SU-DHL-6 (cell line): ENCODE measurements around the gene DBN1.

Experiments used
- H2AFZ ChIP-seq: fragments of 200-600 bp; sonication (generic); 2 replicates; pipeline ENCODE4 v1.6.1; 2014; ENCODE audit warnings: low read depth, mild to moderate bottlenecking, moderate library complexity, mixed read lengths, antibody characterized with exemption, low read length; ENCODE audit not compliant: severe bottlenecking
- H3F3A ChIP-seq: fragments of 200-600 bp; shearing (Covaris generic); 2 replicates; pipeline ENCODE4 v1.6.0; 2016; ENCODE audit warnings: antibody characterized with exemption, mild to moderate bottlenecking; ENCODE audit not compliant: insufficient read depth
- H3K27ac ChIP-seq: fragments of 200-600 bp; sonication (generic); 2 replicates; pipeline ENCODE4 v1.5.1; 2016; ENCODE audit warnings: low read depth, mild to moderate bottlenecking, low read length, moderate library complexity, mixed read lengths
- H3K27me3 ChIP-seq: fragments of 200-600 bp; sonication (generic), shearing (Covaris generic); 2 replicates; pipeline ENCODE4 v1.6.0; 2014; ENCODE audit warnings: mild to moderate bottlenecking, low read length
- H3K36me3 ChIP-seq: fragments of 200-600 bp; sonication (generic); 2 replicates; pipeline ENCODE4 v1.6.1; 2014; ENCODE audit warnings: mild to moderate bottlenecking, low read length, mixed read lengths
- H3K4me2 ChIP-seq: fragments of 300-600, 200-600 bp; shearing (Covaris generic), sonication (generic); 2 replicates; pipeline ENCODE4 v1.6.0; 2014; ENCODE audit warnings: low read length, low read depth, mild to moderate bottlenecking; ENCODE audit not compliant: poor library complexity, severe bottlenecking
- H3K4me3 ChIP-seq: fragments of 200-600 bp; sonication (generic); 2 replicates; pipeline ENCODE4 v1.5.1; 2014; ENCODE audit warnings: antibody characterized with exemption, low read length, mild to moderate bottlenecking, mixed read lengths; ENCODE audit not compliant: insufficient read depth, poor library complexity, severe bottlenecking
- H3K79me2 ChIP-seq: fragments of 200-600 bp; sonication (generic); 2 replicates; pipeline ENCODE4 v1.6.1; 2014; ENCODE audit warnings: mild to moderate bottlenecking, low read length, moderate library complexity; ENCODE audit not compliant: insufficient read depth
- H3K9ac ChIP-seq: fragments of 200-600 bp; sonication (generic); 2 replicates; pipeline ENCODE4 v1.7.0; 2014; ENCODE audit warnings: mild to moderate bottlenecking, low read length
- H3K9me2 ChIP-seq: fragments of 200-600 bp; sonication (generic); replicated peaks from 2 replicates; pipeline ENCODE4 v1.6.1; 2014; ENCODE audit warnings: low read length; ENCODE audit not compliant: insufficient read depth
- H3K9me3 ChIP-seq: fragments of 200-600 bp; sonication (generic); 2 replicates; pipeline ENCODE4 v1.6.1; 2014; ENCODE audit warnings: low read length, mixed read lengths; ENCODE audit not compliant: insufficient read depth
- H4K20me1 ChIP-seq: fragments of 200-600 bp; sonication (generic); 2 replicates; pipeline ENCODE4 v1.6.1; 2014; ENCODE audit warnings: low read depth, mild to moderate bottlenecking, antibody characterized with exemption, low read length, moderate library complexity, mixed read lengths
- EZH2phosphoT487 ChIP-seq: fragments of 200-600 bp; sonication (generic), shearing (Covaris generic); conservative IDR thresholded peaks from 2 replicates; pipeline ENCODE4 v1.6.1; 2018; ENCODE audit warnings: mild to moderate bottlenecking, antibody characterized with exemption, low read length, moderate library complexity, mixed read lengths
- TF ChIP-seq, protein P1 (sequence below): fragments of 200-600 bp; sonication (generic); IDR thresholded peaks from one replicate; pipeline ENCODE4 v1.5.1; 2017; ENCODE audit warnings: antibody characterized with exemption, mild to moderate bottlenecking, low read length, moderate library complexity; ENCODE audit not compliant: insufficient read depth, poor library complexity, severe bottlenecking

Gene DBN1

DNA sequence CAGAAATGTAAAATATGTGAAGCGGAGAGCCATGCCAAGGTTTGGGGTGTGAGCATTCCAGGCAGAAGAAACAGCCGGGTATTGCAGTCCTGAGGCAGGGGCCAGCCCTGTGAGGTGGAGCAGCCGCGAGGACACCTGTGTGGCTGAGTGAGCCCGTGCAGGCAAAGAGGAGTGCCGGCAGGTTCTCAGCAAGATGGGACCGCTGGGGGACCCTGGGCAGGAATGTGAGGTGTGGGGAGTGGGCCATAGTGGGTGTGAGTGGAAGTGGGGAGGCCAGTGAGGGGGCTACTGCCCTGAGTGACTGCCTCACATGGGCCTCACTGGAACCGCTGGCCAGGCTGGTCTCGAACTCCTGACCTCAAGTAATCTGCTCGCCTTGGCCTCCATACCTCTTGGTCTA lies 35.0 kb downstream of the DBN1 start:
- Histone ChIP-seq H4K20me1 (no peaks in the 10 kb centered on the region), H3K4me3 (no peak overlapping the region), H3F3A (no peaks in the 10 kb centered on the region; the same call in none of the 2 replicates), H2AFZ (no peak overlapping the region), H3K27me3 (no peaks in the 10 kb centered on the region), H3K36me3 (no peaks in the 10 kb centered on the region), H3K79me2 (no peaks in the 10 kb centered on the region), H3K9ac (no peak overlapping the region), H3K9me2 (no peaks in the 10 kb centered on the region), H3K27ac (no peak overlapping the region), H3K4me2 (no peak overlapping the region), H3K9me3 (no peaks in the 10 kb centered on the region)
- TF ChIP-seq EZH2phosphoT487: no peak
- TF ChIP-seq, protein P1, sequence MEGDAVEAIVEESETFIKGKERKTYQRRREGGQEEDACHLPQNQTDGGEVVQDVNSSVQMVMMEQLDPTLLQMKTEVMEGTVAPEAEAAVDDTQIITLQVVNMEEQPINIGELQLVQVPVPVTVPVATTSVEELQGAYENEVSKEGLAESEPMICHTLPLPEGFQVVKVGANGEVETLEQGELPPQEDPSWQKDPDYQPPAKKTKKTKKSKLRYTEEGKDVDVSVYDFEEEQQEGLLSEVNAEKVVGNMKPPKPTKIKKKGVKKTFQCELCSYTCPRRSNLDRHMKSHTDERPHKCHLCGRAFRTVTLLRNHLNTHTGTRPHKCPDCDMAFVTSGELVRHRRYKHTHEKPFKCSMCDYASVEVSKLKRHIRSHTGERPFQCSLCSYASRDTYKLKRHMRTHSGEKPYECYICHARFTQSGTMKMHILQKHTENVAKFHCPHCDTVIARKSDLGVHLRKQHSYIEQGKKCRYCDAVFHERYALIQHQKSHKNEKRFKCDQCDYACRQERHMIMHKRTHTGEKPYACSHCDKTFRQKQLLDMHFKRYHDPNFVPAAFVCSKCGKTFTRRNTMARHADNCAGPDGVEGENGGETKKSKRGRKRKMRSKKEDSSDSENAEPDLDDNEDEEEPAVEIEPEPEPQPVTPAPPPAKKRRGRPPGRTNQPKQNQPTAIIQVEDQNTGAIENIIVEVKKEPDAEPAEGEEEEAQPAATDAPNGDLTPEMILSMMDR: no peak

DNA sequence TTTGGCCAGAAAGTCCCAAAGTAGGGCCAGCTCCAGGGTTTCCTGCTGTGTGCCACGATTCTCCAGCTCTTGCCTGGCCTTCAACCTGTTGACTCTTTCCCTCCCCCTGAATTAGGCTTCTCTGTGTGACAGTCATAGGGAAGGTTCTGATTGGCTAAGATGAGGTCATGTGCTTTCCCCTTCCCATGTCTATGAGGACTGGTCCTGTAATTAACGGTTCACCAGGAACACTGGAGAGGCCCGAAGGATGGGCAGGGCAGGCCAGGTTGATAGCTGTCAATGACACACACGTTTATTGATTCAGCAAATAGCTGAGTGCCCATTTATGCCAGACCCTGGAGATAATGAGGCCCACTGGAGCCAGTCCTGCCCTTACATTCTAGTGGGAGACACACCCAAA lies 35.8 kb downstream of the DBN1 start:
- H3K9ac ChIP-seq: no peak overlapping the region
- no peaks in the 10 kb centered on the region for H3K79me2 ChIP-seq
- no peaks in the 10 kb centered on the region for H3K9me2 ChIP-seq
- H3K4me2 ChIP-seq: no peak overlapping the region
- H3F3A ChIP-seq: no peaks in the 10 kb centered on the region; the same call in none of the 2 replicates
- no peak overlapping the region for H3K27ac ChIP-seq
- no peak overlapping the region for H2AFZ ChIP-seq
- no peaks in the 10 kb centered on the region for H3K9me3 ChIP-seq
- no peaks in the 10 kb centered on the region for H4K20me1 ChIP-seq
- no peaks in the 10 kb centered on the region for H3K36me3 ChIP-seq
- no peak overlapping the region for H3K4me3 ChIP-seq
- TF ChIP-seq, protein P1: no peak
- TF ChIP-seq EZH2phosphoT487: no peak
- H3K27me3 ChIP-seq: no peaks in the 10 kb centered on the region

DNA sequence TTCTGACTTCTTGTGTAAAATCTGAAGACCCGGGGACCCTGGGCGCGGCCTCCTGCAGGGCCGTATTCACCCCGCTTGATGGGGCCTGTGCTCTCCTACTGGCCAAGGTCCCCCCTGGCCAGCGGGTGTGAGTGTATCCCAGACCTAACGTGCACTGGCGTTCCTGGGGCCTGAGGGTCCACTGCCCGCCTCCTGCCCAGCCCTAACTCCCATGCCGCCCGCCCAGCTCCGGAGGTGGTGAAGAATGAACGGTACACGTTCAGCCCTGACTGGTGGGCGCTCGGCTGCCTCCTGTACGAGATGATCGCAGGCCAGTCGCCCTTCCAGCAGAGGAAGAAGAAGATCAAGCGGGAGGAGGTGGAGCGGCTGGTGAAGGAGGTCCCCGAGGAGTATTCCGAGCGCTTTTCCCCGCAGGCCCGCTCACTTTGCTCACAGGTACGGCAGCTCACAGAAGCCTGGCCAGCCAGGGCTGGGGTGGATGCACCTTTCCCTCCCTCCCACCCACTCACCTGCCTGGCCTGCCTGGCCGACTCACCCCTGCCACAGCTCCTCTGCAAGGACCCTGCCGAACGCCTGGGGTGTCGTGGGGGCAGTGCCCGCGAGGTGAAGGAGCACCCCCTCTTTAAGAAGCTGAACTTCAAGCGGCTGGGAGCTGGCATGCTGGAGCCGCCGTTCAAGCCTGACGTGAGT lies 37.4 kb downstream of the DBN1 start:
- Histone ChIP-seq H3K79me2 (no peaks in the 10 kb centered on the region), H3K9me2 (no peaks in the 10 kb centered on the region), H4K20me1 (no peaks in the 10 kb centered on the region), H3K9me3 (no peaks in the 10 kb centered on the region), H3K27me3 (no peaks in the 10 kb centered on the region), H3K4me2 (no peak overlapping the region), H3F3A (peaks cover 15% of the 10 kb centered on the region), H3K9ac (no peak overlapping the region), H3K36me3 (no peaks in the 10 kb centered on the region), H3K27ac (no peak overlapping the region), H2AFZ (no peak overlapping the region), H3K4me3 (no peak overlapping the region)
- TF ChIP-seq, protein P1: no peak
- TF ChIP-seq EZH2phosphoT487: no peak
